ENCODE measurements around the gene YIF1A. TPM values are rescaled to one million over a fixed set of nuclear protein-coding genes. Genes with fewer than 3 reads are reported as not detected.
"Not testable (repeated sequence)": the region's sequence is repeated elsewhere in the genome, so short reads cannot be mapped to it uniquely, and the experiment has no call there.

Gene YIF1A
- total RNA-seq, 1 donor from 2014 or later, result 115 TPM

DNA sequence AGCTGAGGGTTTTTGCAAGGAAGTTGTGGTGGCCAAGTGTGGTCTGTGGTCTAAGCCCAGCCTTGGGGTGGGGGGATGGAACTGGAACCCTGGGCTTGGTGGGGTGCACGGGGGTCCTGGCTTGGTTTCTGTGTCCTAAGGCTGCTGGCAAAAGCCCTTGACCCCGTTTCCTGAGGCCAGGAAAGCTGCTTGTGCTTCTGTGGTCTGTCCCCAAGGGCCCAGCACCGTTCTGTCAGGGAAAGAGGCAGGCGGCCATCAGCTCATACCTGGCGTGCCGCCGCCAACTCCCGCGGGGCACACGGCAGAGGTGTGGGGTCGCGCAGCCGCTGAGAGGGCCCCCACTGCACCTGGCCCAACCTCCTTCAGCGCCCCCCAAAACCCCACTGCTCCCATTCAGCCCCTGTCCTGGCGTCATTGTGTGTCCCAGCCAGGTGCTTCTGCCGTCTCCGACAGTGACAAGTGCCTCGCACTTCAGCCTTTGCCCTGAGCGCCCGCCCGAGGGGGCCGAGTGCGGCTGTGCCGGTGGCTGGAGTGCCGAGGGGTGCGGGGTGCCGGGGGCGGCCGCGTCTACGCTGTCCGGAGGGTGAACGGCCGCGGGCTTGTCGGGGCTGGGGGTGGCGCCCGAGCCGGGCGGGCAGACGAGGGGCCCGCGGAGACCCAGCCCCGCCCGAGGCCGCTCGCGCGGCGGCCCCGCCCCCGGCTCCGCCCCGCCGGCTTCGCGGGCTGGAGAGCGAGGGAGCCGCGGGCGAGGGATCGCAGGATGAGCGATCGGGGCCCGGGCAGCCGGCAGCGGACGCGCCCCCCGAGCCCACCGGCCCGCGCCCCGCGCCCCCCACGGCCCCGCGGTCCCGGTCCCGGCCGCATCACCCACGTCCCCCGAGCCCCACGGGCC lies 11.2 kb downstream of the YIF1A start, which contains the start of gene CNIH2:
TSS of gene CNIH2 (plus strand) at position 705 of the 892 bp plus-strand sequence. CDS start 282 bp downstream, outside the sequence.
- Mint-ChIP-seq H3K27ac (ENCODE audit: unreplicated experiment) (peak within 1 kb of the TSS; percentile 82), H3K36me3 (ENCODE audit: unreplicated experiment) (peaks cover 4% of the 10 kb centered on the region), H3K27me3 (ENCODE audit: unreplicated experiment) (peaks cover 17% of the 10 kb centered on the region), H3K4me3 (ENCODE audit: unreplicated experiment) (peak within 1 kb of the TSS; percentile 89), H3K9me3 (ENCODE audit: unreplicated experiment) (peaks cover 10% of the 10 kb centered on the region), H3K4me1 (ENCODE audit: low read depth, unreplicated experiment) (peaks cover 17% of the 10 kb centered on the region)
- TF ChIP-seq, protein P1, sequence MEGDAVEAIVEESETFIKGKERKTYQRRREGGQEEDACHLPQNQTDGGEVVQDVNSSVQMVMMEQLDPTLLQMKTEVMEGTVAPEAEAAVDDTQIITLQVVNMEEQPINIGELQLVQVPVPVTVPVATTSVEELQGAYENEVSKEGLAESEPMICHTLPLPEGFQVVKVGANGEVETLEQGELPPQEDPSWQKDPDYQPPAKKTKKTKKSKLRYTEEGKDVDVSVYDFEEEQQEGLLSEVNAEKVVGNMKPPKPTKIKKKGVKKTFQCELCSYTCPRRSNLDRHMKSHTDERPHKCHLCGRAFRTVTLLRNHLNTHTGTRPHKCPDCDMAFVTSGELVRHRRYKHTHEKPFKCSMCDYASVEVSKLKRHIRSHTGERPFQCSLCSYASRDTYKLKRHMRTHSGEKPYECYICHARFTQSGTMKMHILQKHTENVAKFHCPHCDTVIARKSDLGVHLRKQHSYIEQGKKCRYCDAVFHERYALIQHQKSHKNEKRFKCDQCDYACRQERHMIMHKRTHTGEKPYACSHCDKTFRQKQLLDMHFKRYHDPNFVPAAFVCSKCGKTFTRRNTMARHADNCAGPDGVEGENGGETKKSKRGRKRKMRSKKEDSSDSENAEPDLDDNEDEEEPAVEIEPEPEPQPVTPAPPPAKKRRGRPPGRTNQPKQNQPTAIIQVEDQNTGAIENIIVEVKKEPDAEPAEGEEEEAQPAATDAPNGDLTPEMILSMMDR (IDR thresholded peaks at IDR 0.05; ENCODE audit: partially characterized antibody, unreplicated experiment), result no peak
- peak; percentile 76 for DNase-seq

- peaks cover 16% of the 10 kb centered on the region for H3K4me1 Mint-ChIP-seq (ENCODE audit: low read depth, unreplicated experiment)
- not testable (repeated sequence) for H3K27ac Mint-ChIP-seq (ENCODE audit: unreplicated experiment); DNase-seq; H3K36me3 Mint-ChIP-seq (ENCODE audit: unreplicated experiment)
- H3K9me3 Mint-ChIP-seq (ENCODE audit: unreplicated experiment), result peaks cover 10% of the 10 kb centered on the region
- H3K27me3 Mint-ChIP-seq (ENCODE audit: unreplicated experiment), result peaks cover 17% of the 10 kb centered on the region
- H3K4me3 Mint-ChIP-seq (ENCODE audit: unreplicated experiment), result peak overlapping the region; percentile 25
Observed at GRCh38 chr11:66277064-66277463, 11.9 kb downstream of the YIF1A start.

DNA sequence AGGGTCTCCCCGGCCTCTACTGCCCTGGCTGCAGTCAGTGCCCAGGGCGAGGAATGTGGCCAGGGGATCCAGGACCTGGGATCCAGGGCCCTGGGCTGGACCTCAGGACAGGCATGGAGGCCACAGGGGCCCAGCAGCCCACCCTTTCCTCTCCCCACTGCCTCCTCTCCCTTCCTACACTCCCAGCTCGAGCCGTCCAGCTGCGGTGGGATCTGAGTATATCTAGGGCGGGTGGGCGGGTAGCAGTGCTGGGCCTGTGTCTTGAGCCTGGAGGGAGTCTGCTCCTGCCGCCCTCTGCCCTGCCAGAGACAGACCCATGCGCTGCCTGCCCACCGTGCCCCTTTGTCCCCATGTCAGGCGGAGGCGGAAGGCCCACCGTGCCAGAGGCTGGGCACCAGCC lies 12.3 kb downstream of the YIF1A start:
- H3K27me3 Mint-ChIP-seq (ENCODE audit: unreplicated experiment), result peaks cover 18% of the 10 kb centered on the region
- DNase-seq; H3K27ac Mint-ChIP-seq (ENCODE audit: unreplicated experiment); H3K4me3 Mint-ChIP-seq (ENCODE audit: unreplicated experiment); H3K36me3 Mint-ChIP-seq (ENCODE audit: unreplicated experiment): not testable (repeated sequence)
- peaks cover 10% of the 10 kb centered on the region for H3K9me3 Mint-ChIP-seq (ENCODE audit: unreplicated experiment)
- H3K4me1 Mint-ChIP-seq (ENCODE audit: low read depth, unreplicated experiment), result peaks cover 11% of the 10 kb centered on the region

DNA sequence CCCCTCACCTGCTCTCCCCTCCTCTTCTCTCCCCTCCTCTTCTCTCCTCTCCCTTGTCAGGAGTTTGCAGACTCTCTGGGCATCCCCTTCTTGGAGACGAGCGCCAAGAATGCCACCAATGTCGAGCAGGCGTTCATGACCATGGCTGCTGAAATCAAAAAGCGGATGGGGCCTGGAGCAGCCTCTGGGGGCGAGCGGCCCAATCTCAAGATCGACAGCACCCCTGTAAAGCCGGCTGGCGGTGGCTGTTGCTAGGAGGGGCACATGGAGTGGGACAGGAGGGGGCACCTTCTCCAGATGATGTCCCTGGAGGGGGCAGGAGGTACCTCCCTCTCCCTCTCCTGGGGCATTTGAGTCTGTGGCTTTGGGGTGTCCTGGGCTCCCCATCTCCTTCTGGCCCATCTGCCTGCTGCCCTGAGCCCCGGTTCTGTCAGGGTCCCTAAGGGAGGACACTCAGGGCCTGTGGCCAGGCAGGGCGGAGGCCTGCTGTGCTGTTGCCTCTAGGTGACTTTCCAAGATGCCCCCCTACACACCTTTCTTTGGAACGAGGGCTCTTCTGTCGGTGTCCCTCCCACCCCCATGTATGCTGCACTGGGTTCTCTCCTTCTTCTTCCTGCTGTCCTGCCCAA lies 12.8 kb downstream of the YIF1A start:
- H3K4me3 Mint-ChIP-seq (ENCODE audit: unreplicated experiment), result no peak overlapping the region
- DNase-seq, result no peak
- peaks cover 5% of the 10 kb centered on the region for H3K9me3 Mint-ChIP-seq (ENCODE audit: unreplicated experiment)
- H3K4me1 Mint-ChIP-seq (ENCODE audit: low read depth, unreplicated experiment), result peaks cover 6% of the 10 kb centered on the region
- H3K27me3 Mint-ChIP-seq (ENCODE audit: unreplicated experiment), result peaks cover 16% of the 10 kb centered on the region
- TF ChIP-seq, protein P1 (IDR thresholded peaks at IDR 0.05; ENCODE audit: partially characterized antibody, unreplicated experiment), result no peak
- no peak overlapping the region for H3K27ac Mint-ChIP-seq (ENCODE audit: unreplicated experiment)
- peaks cover 4% of the 10 kb centered on the region for H3K36me3 Mint-ChIP-seq (ENCODE audit: unreplicated experiment)

- Mint-ChIP-seq H3K9me3 (ENCODE audit: unreplicated experiment) (peaks cover 3% of the 10 kb centered on the region), H3K27ac (ENCODE audit: unreplicated experiment) (no peak overlapping the region), H3K4me1 (ENCODE audit: low read depth, unreplicated experiment) (peaks cover 3% of the 10 kb centered on the region), H3K4me3 (ENCODE audit: unreplicated experiment) (no peak overlapping the region), H3K36me3 (ENCODE audit: unreplicated experiment) (peaks cover 4% of the 10 kb centered on the region), H3K27me3 (ENCODE audit: unreplicated experiment) (peaks cover 15% of the 10 kb centered on the region)
- DNase-seq, result no peak
- TF ChIP-seq, protein P1 (IDR thresholded peaks at IDR 0.05; ENCODE audit: partially characterized antibody, unreplicated experiment), result no peak
Observed at GRCh38 chr11:66275396-66275795, 13.5 kb downstream of the YIF1A start.

All from glutamatergic neuron (in vitro differentiated cells).